ENCODE data around the gene OBSCN. TPM values are rescaled to one million over a fixed set of nuclear protein-coding genes. Genes with fewer than 3 reads are reported as not detected.

OBSCN gene
- total RNA-seq, 1 donor = 13.0 TPM

GRCh38 chr1:228420968-228421826 lies 213.4 kb downstream of the OBSCN start:
- DNase-seq (ENCODE audit: low read depth) = peak; percentile 60
- H3K4me3 ChIP-seq (ENCODE audit: low read depth, low read length) = no peak overlapping the region
- no peak for TF ChIP-seq CTCF (IDR thresholded peaks at IDR 0.05; ENCODE audit: insufficient read depth, low read depth, low read length)

GRCh38 chr1:228423404-228424053 lies 215.7 kb downstream of the OBSCN start:
- no peak for TF ChIP-seq CTCF (IDR thresholded peaks at IDR 0.05; ENCODE audit: insufficient read depth, low read depth, low read length)
- H3K4me3 ChIP-seq (ENCODE audit: low read depth, low read length) = no peak overlapping the region
- no peak for DNase-seq (ENCODE audit: low read depth)

GRCh38 chr1:228424685-228425660 lies 217.1 kb downstream of the OBSCN start:
- no peak for TF ChIP-seq CTCF (IDR thresholded peaks at IDR 0.05; ENCODE audit: insufficient read depth, low read depth, low read length)
- no peak overlapping the region for H3K4me3 ChIP-seq (ENCODE audit: low read depth, low read length)
- DNase-seq (ENCODE audit: low read depth) = no peak

- TF ChIP-seq CTCF (IDR thresholded peaks at IDR 0.05; ENCODE audit: insufficient read depth, low read depth, low read length) = no peak
- H3K4me3 ChIP-seq (ENCODE audit: low read depth, low read length) = no peak overlapping the region
- no peak for DNase-seq (ENCODE audit: low read depth)
Observed at GRCh38 chr1:228426518-228427175, 218.8 kb downstream of the OBSCN start.

GRCh38 chr1:228428412-228428811 lies 220.6 kb downstream of the OBSCN start:
- DNase-seq (ENCODE audit: low read depth) = no peak
- no peak overlapping the region for H3K4me3 ChIP-seq (ENCODE audit: low read depth, low read length)
- no peak for TF ChIP-seq CTCF (IDR thresholded peaks at IDR 0.05; ENCODE audit: insufficient read depth, low read depth, low read length)

Other genes with a start within 250 kb of the OBSCN start
- not detected in 2 replicates for gene WNT3A, start 201.0 kb upstream of the OBSCN start, total RNA-seq
- gene ARF1, start 125.3 kb upstream of the OBSCN start, total RNA-seq = 262 and 339 TPM in 2 replicates
- gene C1orf35, start 104.7 kb upstream of the OBSCN start, total RNA-seq = 5.6 and 5.8 TPM in 2 replicates
- 39.3 and 48.0 TPM in 2 replicates for gene MRPL55, start 98.7 kb upstream of the OBSCN start, total RNA-seq
- 367 and 380 TPM in 2 replicates for gene GUK1, start 67.8 kb upstream of the OBSCN start, total RNA-seq
- gene GJC2, start 58.1 kb upstream of the OBSCN start, total RNA-seq = 2.6 and 3.9 TPM in 2 replicates
- gene IBA57, start 42.2 kb upstream of the OBSCN start, total RNA-seq = 3.5 and 4.3 TPM in 2 replicates
- gene TRIM11, start 198.8 kb downstream of the OBSCN start, total RNA-seq = 20.7 and 21.9 TPM in 2 replicates
- gene TRIM17, start 208.8 kb downstream of the OBSCN start, total RNA-seq = under 0.01 and 0.43 TPM in 2 replicates